ENCODE results near the gene ZNF195. TPM values are rescaled to one million over a fixed set of nuclear protein-coding genes. Genes with fewer than 3 reads are reported as not detected.

ZNF195 gene
- total RNA-seq, 2 donors from 2014 or later, result 24.1 to 37.9 TPM

GRCh38 chr11:3382613-3383285 lies 3.8 kb upstream of the ZNF195 start:
- Mint-ChIP-seq H3K27ac (no peak overlapping the region), H3K4me3 (no peak overlapping the region), H3K9me3 (no peaks in the 10 kb centered on the region), H3K4me1 (peaks cover 10% of the 10 kb centered on the region), H3K27me3 (peaks cover 3% of the 10 kb centered on the region), H3K36me3 (ENCODE audit: low read depth) (peaks cover 14% of the 10 kb centered on the region)
- ATAC-seq (replicated peaks), result no peak

- Mint-ChIP-seq H3K27ac (no peak overlapping the region), H3K4me1 (peaks cover 15% of the 10 kb centered on the region), H3K27me3 (peaks cover 3% of the 10 kb centered on the region), H3K36me3 (ENCODE audit: low read depth) (peaks cover 23% of the 10 kb centered on the region), H3K4me3 (no peak overlapping the region), H3K9me3 (no peaks in the 10 kb centered on the region)
- no peak for ATAC-seq (replicated peaks)
Measured at GRCh38 chr11:3381794-3382193, 2.8 kb upstream of the ZNF195 start.

- Mint-ChIP-seq H3K4me3 (no peak overlapping the region), H3K27ac (no peak overlapping the region), H3K9me3 (no peaks in the 10 kb centered on the region), H3K36me3 (ENCODE audit: low read depth) (peaks cover 32% of the 10 kb centered on the region), H3K27me3 (no peaks in the 10 kb centered on the region), H3K4me1 (peaks cover 13% of the 10 kb centered on the region)
- ATAC-seq (replicated peaks), result no peak
Measured at GRCh38 chr11:3380706-3381545, 2.0 kb upstream of the ZNF195 start.

GRCh38 chr11:3375552-3375951 lies 3.4 kb downstream of the ZNF195 start:
- Mint-ChIP-seq H3K9me3 (no peaks in the 10 kb centered on the region), H3K4me1 (peaks cover 18% of the 10 kb centered on the region), H3K36me3 (ENCODE audit: low read depth) (peaks cover 86% of the 10 kb centered on the region), H3K4me3 (peak overlapping the region; percentile 20), H3K27ac (peak overlapping the region; percentile 54), H3K27me3 (no peaks in the 10 kb centered on the region)
- no peak for ATAC-seq (replicated peaks)

GRCh38 chr11:3370311-3370870 lies 8.6 kb downstream of the ZNF195 start:
- no peak for ATAC-seq (replicated peaks)
- no peak overlapping the region for H3K4me3 Mint-ChIP-seq
- no peaks in the 10 kb centered on the region for H3K27me3 Mint-ChIP-seq
- H3K36me3 Mint-ChIP-seq (ENCODE audit: low read depth), result peaks cover 100% of the 10 kb centered on the region
- no peak overlapping the region for H3K27ac Mint-ChIP-seq
- H3K4me1 Mint-ChIP-seq, result no peaks in the 10 kb centered on the region
- peaks cover 2% of the 10 kb centered on the region for H3K9me3 Mint-ChIP-seq

- Mint-ChIP-seq H3K27ac (no peak overlapping the region), H3K36me3 (ENCODE audit: low read depth) (peaks cover 100% of the 10 kb centered on the region), H3K9me3 (peaks cover 8% of the 10 kb centered on the region), H3K27me3 (no peaks in the 10 kb centered on the region), H3K4me1 (no peaks in the 10 kb centered on the region), H3K4me3 (no peak overlapping the region)
- ATAC-seq (replicated peaks), result no peak
Measured at GRCh38 chr11:3369366-3369765, 9.6 kb downstream of the ZNF195 start.

GRCh38 chr11:3368199-3368598 lies 10.7 kb downstream of the ZNF195 start:
- no peak for ATAC-seq (replicated peaks)
- H3K4me1 Mint-ChIP-seq, result no peaks in the 10 kb centered on the region
- H3K36me3 Mint-ChIP-seq (ENCODE audit: low read depth), result peaks cover 100% of the 10 kb centered on the region
- H3K27me3 Mint-ChIP-seq, result no peaks in the 10 kb centered on the region
- H3K4me3 Mint-ChIP-seq, result no peak overlapping the region
- peaks cover 16% of the 10 kb centered on the region for H3K9me3 Mint-ChIP-seq
- H3K27ac Mint-ChIP-seq, result no peak overlapping the region

- H3K36me3 Mint-ChIP-seq (ENCODE audit: low read depth), result peaks cover 100% of the 10 kb centered on the region
- ATAC-seq (replicated peaks), result no peak
- no peaks in the 10 kb centered on the region for H3K27me3 Mint-ChIP-seq
- peaks cover 23% of the 10 kb centered on the region for H3K9me3 Mint-ChIP-seq
- no peak overlapping the region for H3K27ac Mint-ChIP-seq
- H3K4me3 Mint-ChIP-seq, result no peak overlapping the region
- H3K4me1 Mint-ChIP-seq, result no peaks in the 10 kb centered on the region
Measured at GRCh38 chr11:3367221-3367620, 11.7 kb downstream of the ZNF195 start.

GRCh38 chr11:3359092-3359824 lies 19.7 kb downstream of the ZNF195 start:
- H3K4me1 Mint-ChIP-seq, result no peaks in the 10 kb centered on the region
- H3K27me3 Mint-ChIP-seq, result no peaks in the 10 kb centered on the region
- H3K36me3 Mint-ChIP-seq (ENCODE audit: low read depth), result peaks cover 83% of the 10 kb centered on the region
- no peak for ATAC-seq (replicated peaks)
- H3K4me3 Mint-ChIP-seq, result no peak overlapping the region
- H3K27ac Mint-ChIP-seq, result no peak overlapping the region
- peaks cover 43% of the 10 kb centered on the region for H3K9me3 Mint-ChIP-seq

GRCh38 chr11:3357994-3358676 lies 20.8 kb downstream of the ZNF195 start:
- peaks cover 72% of the 10 kb centered on the region for H3K36me3 Mint-ChIP-seq (ENCODE audit: low read depth)
- no peak overlapping the region for H3K27ac Mint-ChIP-seq
- ATAC-seq (replicated peaks), result no peak
- no peaks in the 10 kb centered on the region for H3K4me1 Mint-ChIP-seq
- peaks cover 34% of the 10 kb centered on the region for H3K9me3 Mint-ChIP-seq
- no peaks in the 10 kb centered on the region for H3K27me3 Mint-ChIP-seq
- H3K4me3 Mint-ChIP-seq, result no peak overlapping the region

- H3K9me3 Mint-ChIP-seq, result peaks cover 28% of the 10 kb centered on the region
- no peak overlapping the region for H3K4me3 Mint-ChIP-seq
- no peaks in the 10 kb centered on the region for H3K27me3 Mint-ChIP-seq
- H3K4me1 Mint-ChIP-seq, result no peaks in the 10 kb centered on the region
- no peak for ATAC-seq (replicated peaks)
- H3K36me3 Mint-ChIP-seq (ENCODE audit: low read depth), result peaks cover 64% of the 10 kb centered on the region
- H3K27ac Mint-ChIP-seq, result no peak overlapping the region
Measured at GRCh38 chr11:3357302-3357701, 21.6 kb downstream of the ZNF195 start.

- H3K36me3 Mint-ChIP-seq (ENCODE audit: low read depth), result peaks cover 59% of the 10 kb centered on the region
- H3K9me3 Mint-ChIP-seq, result peaks cover 28% of the 10 kb centered on the region
- no peaks in the 10 kb centered on the region for H3K4me1 Mint-ChIP-seq
- no peaks in the 10 kb centered on the region for H3K27me3 Mint-ChIP-seq
- H3K27ac Mint-ChIP-seq, result no peak overlapping the region
- ATAC-seq (replicated peaks), result no peak
- H3K4me3 Mint-ChIP-seq, result no peak overlapping the region
Measured at GRCh38 chr11:3356858-3357257, 22.1 kb downstream of the ZNF195 start.

- H3K4me3 Mint-ChIP-seq, result no peak overlapping the region
- no peak for ATAC-seq (replicated peaks)
- peaks cover 22% of the 10 kb centered on the region for H3K36me3 Mint-ChIP-seq (ENCODE audit: low read depth)
- no peaks in the 10 kb centered on the region for H3K27me3 Mint-ChIP-seq
- H3K9me3 Mint-ChIP-seq, result peaks cover 17% of the 10 kb centered on the region
- no peaks in the 10 kb centered on the region for H3K4me1 Mint-ChIP-seq
- H3K27ac Mint-ChIP-seq, result no peak overlapping the region
Measured at GRCh38 chr11:3353066-3353465, 25.9 kb downstream of the ZNF195 start.

- no peak for ATAC-seq (replicated peaks)
- no peak overlapping the region for H3K27ac Mint-ChIP-seq
- peaks cover 5% of the 10 kb centered on the region for H3K36me3 Mint-ChIP-seq (ENCODE audit: low read depth)
- peaks cover 5% of the 10 kb centered on the region for H3K9me3 Mint-ChIP-seq
- no peak overlapping the region for H3K4me3 Mint-ChIP-seq
- no peaks in the 10 kb centered on the region for H3K4me1 Mint-ChIP-seq
- peaks cover 4% of the 10 kb centered on the region for H3K27me3 Mint-ChIP-seq
Measured at GRCh38 chr11:3347127-3347526, 31.8 kb downstream of the ZNF195 start.

Data from activated T-helper 17 cell treated with anti-CD3 and anti-CD28 coated beads, Interleukin-2, amount 50 U/mL, for 72 hours (primary cell).